OCI-LY1 (cell line): Measurements from ENCODE around the gene DYRK3.

Experiments used
- EZH2 ChIP-seq: fragments of 200-600 bp; sonication (generic), shearing (Covaris generic); IDR thresholded peaks from 2 replicates; pipeline ENCODE4 v1.8.0; 2017; ENCODE audit warnings: borderline replicate concordance, mixed run types, mild to moderate bottlenecking, antibody characterized with exemption, low read length, moderate library complexity, mixed read lengths
- TF ChIP-seq, protein P1 (sequence below): fragments of 200-600 bp; sonication (generic), shearing (Covaris generic); IDR thresholded peaks from 2 replicates; pipeline ENCODE4 v1.5.1; 2017; ENCODE audit warnings: mild to moderate bottlenecking, antibody characterized with exemption, low read length, moderate library complexity, mixed read lengths

DNA sequence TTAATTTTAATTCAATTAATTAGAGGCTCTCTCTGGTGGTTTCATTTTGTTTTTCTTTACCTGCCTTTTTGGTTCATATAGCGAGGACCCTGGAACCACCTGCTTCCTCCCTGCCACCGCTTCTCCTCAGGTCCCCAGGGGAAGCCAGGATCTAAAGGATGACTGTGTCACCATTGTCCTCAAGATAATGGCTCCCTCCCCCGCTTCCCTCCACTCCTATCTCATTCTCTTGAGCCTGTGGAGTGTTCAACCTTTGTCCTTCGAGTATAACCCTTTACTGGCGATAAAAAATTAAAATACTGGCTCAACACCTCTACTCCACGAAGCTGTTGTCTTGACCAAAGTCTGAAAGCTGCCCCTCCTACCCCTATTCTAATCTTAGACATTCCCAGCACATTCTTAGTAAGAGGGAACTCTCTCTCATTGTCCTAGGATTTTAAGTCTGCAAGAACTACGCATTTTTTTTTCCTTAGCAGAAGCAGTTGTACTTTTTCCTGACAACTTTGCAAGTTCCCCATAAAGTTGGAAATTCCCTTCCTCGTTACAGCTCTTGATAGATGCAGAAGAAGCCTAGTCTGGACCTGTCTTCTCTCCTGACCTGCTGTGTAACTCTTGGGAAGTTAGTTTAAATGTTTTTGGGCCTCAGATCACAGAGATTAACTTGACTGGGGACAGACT lies 36.8 kb downstream of the DYRK3 start:
- TF ChIP-seq, protein P1, sequence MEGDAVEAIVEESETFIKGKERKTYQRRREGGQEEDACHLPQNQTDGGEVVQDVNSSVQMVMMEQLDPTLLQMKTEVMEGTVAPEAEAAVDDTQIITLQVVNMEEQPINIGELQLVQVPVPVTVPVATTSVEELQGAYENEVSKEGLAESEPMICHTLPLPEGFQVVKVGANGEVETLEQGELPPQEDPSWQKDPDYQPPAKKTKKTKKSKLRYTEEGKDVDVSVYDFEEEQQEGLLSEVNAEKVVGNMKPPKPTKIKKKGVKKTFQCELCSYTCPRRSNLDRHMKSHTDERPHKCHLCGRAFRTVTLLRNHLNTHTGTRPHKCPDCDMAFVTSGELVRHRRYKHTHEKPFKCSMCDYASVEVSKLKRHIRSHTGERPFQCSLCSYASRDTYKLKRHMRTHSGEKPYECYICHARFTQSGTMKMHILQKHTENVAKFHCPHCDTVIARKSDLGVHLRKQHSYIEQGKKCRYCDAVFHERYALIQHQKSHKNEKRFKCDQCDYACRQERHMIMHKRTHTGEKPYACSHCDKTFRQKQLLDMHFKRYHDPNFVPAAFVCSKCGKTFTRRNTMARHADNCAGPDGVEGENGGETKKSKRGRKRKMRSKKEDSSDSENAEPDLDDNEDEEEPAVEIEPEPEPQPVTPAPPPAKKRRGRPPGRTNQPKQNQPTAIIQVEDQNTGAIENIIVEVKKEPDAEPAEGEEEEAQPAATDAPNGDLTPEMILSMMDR: no peak
- TF ChIP-seq EZH2: no peak
